SK-N-MC (cell line): ENCODE results near the gene UBE4B.

ENCODE experiments used
- EZH2 ChIP-seq: fragments of 200-600 bp; sonication (generic); IDR thresholded peaks from one replicate; pipeline ENCODE4 v1.6.1; 2017; ENCODE audit warnings: antibody characterized with exemption
- FOXP2 ChIP-seq: optimal IDR thresholded peaks from 2 replicates; pipeline ENCODE3; 2011; ENCODE audit warnings: mild to moderate bottlenecking, moderate library complexity; ENCODE audit not compliant: insufficient read depth; ENCODE audit errors: extremely low read length, control extremely low read depth
- POLR2AphosphoS5 ChIP-seq: IDR thresholded peaks from 2 replicates; pipeline ENCODE4 v1.6.1; 2012; ENCODE audit warnings: mild to moderate bottlenecking, low read depth, low read length, borderline replicate concordance

- TF ChIP-seq EZH2: no peak
- TF ChIP-seq FOXP2: no peak
- TF ChIP-seq POLR2AphosphoS5: no peak
These were observed 76.4 kb downstream of the UBE4B start for GRCh38 chr1:10108948-10109708.
